Measurements from ENCODE around the gene USP12.

The USP12 gene

DNA sequence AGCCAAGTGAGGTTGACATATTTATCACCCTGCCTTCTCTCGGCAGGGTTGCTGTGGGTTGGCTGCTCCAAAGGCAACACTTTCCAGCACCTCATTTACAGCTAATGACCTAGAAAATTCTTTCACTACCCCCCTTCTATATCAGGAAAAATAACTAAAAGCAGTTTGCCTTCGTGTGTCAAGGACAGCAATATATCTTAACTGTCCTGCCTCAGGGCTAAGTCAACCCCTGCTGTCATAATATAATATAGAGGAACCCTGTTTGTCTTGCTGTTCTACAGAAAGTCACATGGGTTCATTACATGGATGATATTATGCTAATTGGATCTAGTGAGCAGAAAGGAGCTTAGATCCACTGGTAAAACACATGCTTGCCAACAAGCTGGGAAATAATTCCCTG lies 28.1 kb upstream of the USP12 start:
- no peaks in the 10 kb centered on the region for H3K9me2 ChIP-seq (ENCODE audit: low read depth, low read length)
- no peaks in the 10 kb centered on the region for H4K20me1 ChIP-seq (ENCODE audit: insufficient read depth, low read length)
- H3K4me3 ChIP-seq (ENCODE audit: low read depth, low read length, poor library complexity, severe bottlenecking), result no peak overlapping the region
- H3F3A ChIP-seq (ENCODE audit: insufficient read depth, low read length), result no peaks in the 10 kb centered on the region
- no peaks in the 10 kb centered on the region for H3K36me3 ChIP-seq (ENCODE audit: insufficient read depth, low read length)
- no peaks in the 10 kb centered on the region for H3K4me1 ChIP-seq (ENCODE audit: insufficient read depth, low read length, severe bottlenecking)
- H3K9ac ChIP-seq (ENCODE audit: low read length), result no peak overlapping the region
- H3K79me2 ChIP-seq (ENCODE audit: insufficient read depth, low read length), result no peaks in the 10 kb centered on the region
- no peaks in the 10 kb centered on the region for H3K27me3 ChIP-seq (ENCODE audit: insufficient read depth, low read length)
- H3K9me3 ChIP-seq (ENCODE audit: low read length), result no peaks in the 10 kb centered on the region
- H3K4me2 ChIP-seq (ENCODE audit: low read length), result no peak overlapping the region
- H2AFZ ChIP-seq (ENCODE audit: low read length), result no peak overlapping the region
- no peak for TF ChIP-seq EZH2 (IDR thresholded peaks at IDR 0.05; ENCODE audit: borderline replicate concordance, low read length)
- TF ChIP-seq, protein P1, sequence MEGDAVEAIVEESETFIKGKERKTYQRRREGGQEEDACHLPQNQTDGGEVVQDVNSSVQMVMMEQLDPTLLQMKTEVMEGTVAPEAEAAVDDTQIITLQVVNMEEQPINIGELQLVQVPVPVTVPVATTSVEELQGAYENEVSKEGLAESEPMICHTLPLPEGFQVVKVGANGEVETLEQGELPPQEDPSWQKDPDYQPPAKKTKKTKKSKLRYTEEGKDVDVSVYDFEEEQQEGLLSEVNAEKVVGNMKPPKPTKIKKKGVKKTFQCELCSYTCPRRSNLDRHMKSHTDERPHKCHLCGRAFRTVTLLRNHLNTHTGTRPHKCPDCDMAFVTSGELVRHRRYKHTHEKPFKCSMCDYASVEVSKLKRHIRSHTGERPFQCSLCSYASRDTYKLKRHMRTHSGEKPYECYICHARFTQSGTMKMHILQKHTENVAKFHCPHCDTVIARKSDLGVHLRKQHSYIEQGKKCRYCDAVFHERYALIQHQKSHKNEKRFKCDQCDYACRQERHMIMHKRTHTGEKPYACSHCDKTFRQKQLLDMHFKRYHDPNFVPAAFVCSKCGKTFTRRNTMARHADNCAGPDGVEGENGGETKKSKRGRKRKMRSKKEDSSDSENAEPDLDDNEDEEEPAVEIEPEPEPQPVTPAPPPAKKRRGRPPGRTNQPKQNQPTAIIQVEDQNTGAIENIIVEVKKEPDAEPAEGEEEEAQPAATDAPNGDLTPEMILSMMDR (IDR thresholded peaks at IDR 0.05; ENCODE audit: low read length), result no peak
- no peak overlapping the region for H3K27ac ChIP-seq (ENCODE audit: low read depth, low read length, poor library complexity, severe bottlenecking)

DNA sequence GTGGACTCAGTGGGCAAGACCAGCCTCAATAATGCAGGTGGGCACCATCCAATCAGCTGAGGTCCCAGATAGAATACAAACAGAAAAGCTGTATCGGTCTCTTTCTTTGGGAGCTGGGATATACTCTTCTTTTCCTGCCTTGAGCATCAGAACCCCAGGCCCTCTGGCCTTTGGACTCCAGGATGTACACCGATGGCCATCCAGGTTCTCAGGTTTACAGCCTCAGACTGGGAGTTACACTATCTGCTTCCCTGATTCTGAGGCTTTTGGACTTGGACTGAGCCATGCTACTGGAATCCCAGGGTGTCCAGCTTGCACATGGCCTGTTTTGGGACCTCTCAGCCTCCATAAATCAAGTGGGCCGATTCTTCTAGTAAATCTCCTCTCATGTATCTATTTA lies 27.6 kb upstream of the USP12 start:
- TF ChIP-seq EZH2 (IDR thresholded peaks at IDR 0.05; ENCODE audit: borderline replicate concordance, low read length), result no peak
- TF ChIP-seq, protein P1 (IDR thresholded peaks at IDR 0.05; ENCODE audit: low read length), result no peak
- H3K9me2 ChIP-seq (ENCODE audit: low read depth, low read length), result no peaks in the 10 kb centered on the region
- no peak overlapping the region for H3K9ac ChIP-seq (ENCODE audit: low read length)
- H3K27me3 ChIP-seq (ENCODE audit: insufficient read depth, low read length), result no peaks in the 10 kb centered on the region
- no peaks in the 10 kb centered on the region for H3K4me1 ChIP-seq (ENCODE audit: insufficient read depth, low read length, severe bottlenecking)
- H3K4me3 ChIP-seq (ENCODE audit: low read depth, low read length, poor library complexity, severe bottlenecking), result no peak overlapping the region
- no peaks in the 10 kb centered on the region for H3F3A ChIP-seq (ENCODE audit: insufficient read depth, low read length)
- no peak overlapping the region for H3K27ac ChIP-seq (ENCODE audit: low read depth, low read length, poor library complexity, severe bottlenecking)
- H3K9me3 ChIP-seq (ENCODE audit: low read length), result no peaks in the 10 kb centered on the region
- no peaks in the 10 kb centered on the region for H4K20me1 ChIP-seq (ENCODE audit: insufficient read depth, low read length)
- H2AFZ ChIP-seq (ENCODE audit: low read length), result no peak overlapping the region
- no peak overlapping the region for H3K4me2 ChIP-seq (ENCODE audit: low read length)
- H3K36me3 ChIP-seq (ENCODE audit: insufficient read depth, low read length), result no peaks in the 10 kb centered on the region
- H3K79me2 ChIP-seq (ENCODE audit: insufficient read depth, low read length), result no peaks in the 10 kb centered on the region

GRCh38 chr13:27194895-27195764 lies 23.5 kb upstream of the USP12 start:
- H3K9me3 ChIP-seq (ENCODE audit: low read length), result no peaks in the 10 kb centered on the region
- H3K4me2 ChIP-seq (ENCODE audit: low read length), result no peak overlapping the region

More at GRCh38 chr13:27194895-27195764, 23.5 kb upstream of the USP12 start:
- Histone ChIP-seq H3K27me3 (ENCODE audit: insufficient read depth, low read length) (no peaks in the 10 kb centered on the region), H3K4me3 (ENCODE audit: low read depth, low read length, poor library complexity, severe bottlenecking) (no peak overlapping the region), H3K79me2 (ENCODE audit: insufficient read depth, low read length) (no peaks in the 10 kb centered on the region), H3K9ac (ENCODE audit: low read length) (no peak overlapping the region), H3K9me2 (ENCODE audit: low read depth, low read length) (no peaks in the 10 kb centered on the region), H3K4me1 (ENCODE audit: insufficient read depth, low read length, severe bottlenecking) (no peaks in the 10 kb centered on the region), H2AFZ (ENCODE audit: low read length) (no peak overlapping the region), H3K27ac (ENCODE audit: low read depth, low read length, poor library complexity, severe bottlenecking) (no peak overlapping the region), H3K36me3 (ENCODE audit: insufficient read depth, low read length) (no peaks in the 10 kb centered on the region), H4K20me1 (ENCODE audit: insufficient read depth, low read length) (no peaks in the 10 kb centered on the region), H3F3A (ENCODE audit: insufficient read depth, low read length) (no peaks in the 10 kb centered on the region)
- TF ChIP-seq EZH2 (IDR thresholded peaks at IDR 0.05; ENCODE audit: borderline replicate concordance, low read length), result no peak
- TF ChIP-seq, protein P1 (IDR thresholded peaks at IDR 0.05; ENCODE audit: low read length), result no peak
